ENCODE results near the gene PNPLA7.

DNA sequence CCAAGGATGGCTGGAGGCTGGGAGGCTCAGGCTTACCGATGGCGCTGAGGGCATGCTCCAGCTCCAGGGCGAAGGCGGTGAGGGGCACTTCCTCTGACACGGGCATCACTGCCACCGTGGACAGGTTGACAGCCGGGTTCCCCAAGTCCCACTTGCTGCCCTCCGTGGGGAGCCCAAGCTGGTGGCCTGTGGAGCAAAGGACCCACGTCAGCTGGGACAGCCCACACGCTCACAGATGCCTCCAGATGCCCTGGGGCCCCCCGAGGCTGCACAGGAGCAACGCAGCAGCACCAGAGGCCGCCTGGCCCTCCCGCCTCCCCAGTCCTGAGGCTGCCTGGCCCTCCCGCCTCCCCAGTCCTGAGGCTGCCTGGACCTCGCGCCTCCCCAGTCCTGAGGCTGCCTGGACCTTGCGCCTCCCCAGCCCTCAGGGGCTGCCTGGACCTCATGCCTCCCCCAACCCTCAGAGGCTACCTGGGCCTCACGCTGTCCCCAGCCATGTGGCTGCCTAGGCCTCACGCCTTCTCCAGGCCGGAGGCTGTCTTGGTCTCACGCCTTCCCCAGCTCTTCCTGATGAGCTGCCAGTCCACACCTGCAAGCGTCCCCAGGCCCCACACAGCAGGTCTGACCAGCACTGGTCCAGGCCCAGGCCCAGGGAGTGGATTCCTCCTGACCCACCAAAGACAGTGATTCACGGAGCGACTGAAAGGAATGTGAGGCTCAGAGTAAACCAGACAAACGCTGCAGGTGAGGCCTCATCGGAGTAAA, 65.5 kb downstream of the PNPLA7 start:
- TF ChIP-seq EZH2 (IDR thresholded peaks at IDR 0.05), result no peak
- no peak for TF ChIP-seq POLR2AphosphoS5 (IDR thresholded peaks at IDR 0.05; ENCODE audit: borderline replicate concordance, low read depth, low read length)

Data from SK-N-MC (cell line).